ENCODE data around the gene ARFIP2.

ARFIP2 gene

GRCh38 chr11:6438979-6439571, 42.1 kb downstream of the ARFIP2 start:
- peak; percentile 62 for DNase-seq

GRCh38 chr11:6437993-6438392, 43.1 kb downstream of the ARFIP2 start:
- no peak for DNase-seq

DNA sequence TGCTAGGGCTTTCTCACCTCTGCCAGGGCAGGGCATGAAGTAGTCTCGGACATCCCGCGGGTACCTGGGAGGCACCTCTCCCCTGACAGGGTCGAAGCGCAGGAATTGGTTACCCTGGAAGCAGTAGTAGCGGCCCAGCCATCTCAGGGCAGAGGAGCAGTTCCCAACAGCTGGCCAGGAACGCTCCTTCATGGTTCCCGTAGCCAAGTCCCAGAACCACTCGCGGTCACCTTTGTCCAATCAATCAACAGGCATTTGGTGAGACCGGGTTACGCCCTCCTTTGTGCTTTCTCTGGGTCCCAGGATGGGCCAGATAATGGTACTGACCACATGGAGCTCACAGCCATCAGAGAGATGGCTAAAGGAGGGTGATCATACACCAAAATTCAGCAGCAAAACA, 43.7 kb downstream of the ARFIP2 start:
- no peak for DNase-seq

GRCh38 chr11:6433998-6434660, 47.0 kb downstream of the ARFIP2 start:
- DNase-seq, result no peak

- DNase-seq, result peak; percentile 61
Measured at GRCh38 chr11:6431861-6432260, 49.3 kb downstream of the ARFIP2 start.

GRCh38 chr11:6427516-6427915, 53.6 kb downstream of the ARFIP2 start:
- no peak for DNase-seq
